ENCODE measurements around the gene SAMD14. TPM values are rescaled to one million over a fixed set of nuclear protein-coding genes. Genes with fewer than 3 reads are reported as not detected.

The SAMD14 gene
- total RNA-seq, 4 donors from 2014 or later: 0.39 TPM; not detected in 3

DNA sequence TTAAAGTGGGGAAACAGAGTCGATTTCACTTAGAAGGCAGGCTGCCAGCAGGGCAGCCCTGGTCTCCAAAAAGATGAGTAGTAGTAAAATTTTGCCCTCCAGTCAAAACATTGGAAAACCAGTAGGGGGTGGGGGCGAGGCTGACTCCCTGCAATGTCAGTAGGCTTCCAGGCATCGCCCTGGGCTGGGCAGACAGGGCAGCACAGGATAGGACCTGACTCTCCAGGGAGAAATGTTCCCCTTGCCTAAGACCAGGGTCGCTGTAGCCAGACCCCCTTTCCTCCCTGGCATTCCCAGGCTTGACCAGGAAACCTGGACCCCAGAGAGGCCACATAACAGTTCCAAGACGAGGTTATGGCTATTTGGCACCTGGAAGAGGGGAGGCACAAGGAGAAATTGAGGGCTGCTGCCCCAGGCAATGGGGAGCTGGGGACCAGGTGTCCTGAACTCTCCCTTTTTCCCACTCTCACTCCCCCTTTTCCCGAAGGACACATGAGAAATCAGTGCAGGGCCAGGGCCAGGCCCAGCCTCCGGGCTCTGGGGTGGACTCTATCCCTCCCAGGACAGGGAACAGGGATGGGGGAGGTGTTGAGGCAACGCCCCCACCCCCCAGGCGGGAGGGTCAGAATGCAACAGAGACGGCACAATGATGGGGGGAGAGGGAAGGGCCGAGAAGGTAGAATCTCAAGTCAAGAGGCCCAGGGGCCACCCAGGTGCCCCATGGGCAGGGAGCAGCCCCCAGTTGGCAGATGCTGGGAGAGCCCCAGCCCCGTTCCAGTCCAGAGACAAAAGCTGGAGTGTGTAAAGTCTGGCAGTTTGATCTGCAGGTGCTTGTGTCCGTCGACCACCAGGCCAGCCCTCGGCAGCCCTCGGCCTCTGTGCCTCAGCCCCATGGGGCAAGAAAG is 4.5 kb upstream of the SAMD14 start:
- DNase-seq (ENCODE audit: low spot score in 2 of 2): no peak
- intact Hi-C loops (cut with DNase I; ENCODE audit: low total_unique reads): no loop called here
- no peak for TF ChIP-seq POLR2A (IDR thresholded peaks at IDR 0.05)
- TF ChIP-seq, protein P1, sequence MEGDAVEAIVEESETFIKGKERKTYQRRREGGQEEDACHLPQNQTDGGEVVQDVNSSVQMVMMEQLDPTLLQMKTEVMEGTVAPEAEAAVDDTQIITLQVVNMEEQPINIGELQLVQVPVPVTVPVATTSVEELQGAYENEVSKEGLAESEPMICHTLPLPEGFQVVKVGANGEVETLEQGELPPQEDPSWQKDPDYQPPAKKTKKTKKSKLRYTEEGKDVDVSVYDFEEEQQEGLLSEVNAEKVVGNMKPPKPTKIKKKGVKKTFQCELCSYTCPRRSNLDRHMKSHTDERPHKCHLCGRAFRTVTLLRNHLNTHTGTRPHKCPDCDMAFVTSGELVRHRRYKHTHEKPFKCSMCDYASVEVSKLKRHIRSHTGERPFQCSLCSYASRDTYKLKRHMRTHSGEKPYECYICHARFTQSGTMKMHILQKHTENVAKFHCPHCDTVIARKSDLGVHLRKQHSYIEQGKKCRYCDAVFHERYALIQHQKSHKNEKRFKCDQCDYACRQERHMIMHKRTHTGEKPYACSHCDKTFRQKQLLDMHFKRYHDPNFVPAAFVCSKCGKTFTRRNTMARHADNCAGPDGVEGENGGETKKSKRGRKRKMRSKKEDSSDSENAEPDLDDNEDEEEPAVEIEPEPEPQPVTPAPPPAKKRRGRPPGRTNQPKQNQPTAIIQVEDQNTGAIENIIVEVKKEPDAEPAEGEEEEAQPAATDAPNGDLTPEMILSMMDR (IDR thresholded peaks at IDR 0.05): no peak
- 65 to 72% methylated on average over 16 of the region's 16 CpGs for WGBS, 2 donors
- no peak overlapping the region for H3K4me3 ChIP-seq (ENCODE audit: low read depth, poor library complexity, severe bottlenecking)

DNA sequence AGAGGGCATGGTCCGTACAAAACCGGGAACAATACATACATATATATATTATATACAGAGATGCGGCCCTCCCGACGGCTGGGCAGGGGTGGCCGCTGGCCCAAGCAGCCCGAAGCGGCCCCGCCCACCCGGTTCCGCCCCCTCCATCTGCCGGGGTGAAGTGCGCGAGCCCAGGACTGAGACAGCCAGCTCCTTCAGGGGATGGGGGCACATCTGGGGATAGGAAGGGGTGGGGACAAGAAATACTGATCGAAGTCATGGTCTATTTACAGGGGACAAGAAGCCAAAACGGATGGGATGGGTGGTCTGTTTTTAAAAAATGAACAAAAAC is 3.8 kb upstream of the SAMD14 start:
- H3K4me3 ChIP-seq (ENCODE audit: low read depth, poor library complexity, severe bottlenecking): no peak overlapping the region
- no peak for DNase-seq (ENCODE audit: low spot score in 2 of 2)
- intact Hi-C loops (cut with DNase I; ENCODE audit: low total_unique reads): no loop called here
- TF ChIP-seq, protein P1 (IDR thresholded peaks at IDR 0.05): no peak
- no peak for TF ChIP-seq POLR2A (IDR thresholded peaks at IDR 0.05)
- WGBS, 2 donors: 27 to 41% methylated on average over 16 of the region's 16 CpGs

- no peak for DNase-seq (ENCODE audit: low spot score in 2 of 2)
- no peak for TF ChIP-seq POLR2A (IDR thresholded peaks at IDR 0.05)
- TF ChIP-seq, protein P1 (IDR thresholded peaks at IDR 0.05): no peak
- WGBS, 2 donors: 43 to 59% methylated on average over 7 of the region's 7 CpGs
- no peak overlapping the region for H3K4me3 ChIP-seq (ENCODE audit: low read depth, poor library complexity, severe bottlenecking)
- intact Hi-C loops (cut with DNase I; ENCODE audit: low total_unique reads): no loop called here
Measured at GRCh38 chr17:50133028-50133768, 3.2 kb upstream of the SAMD14 start.

DNA sequence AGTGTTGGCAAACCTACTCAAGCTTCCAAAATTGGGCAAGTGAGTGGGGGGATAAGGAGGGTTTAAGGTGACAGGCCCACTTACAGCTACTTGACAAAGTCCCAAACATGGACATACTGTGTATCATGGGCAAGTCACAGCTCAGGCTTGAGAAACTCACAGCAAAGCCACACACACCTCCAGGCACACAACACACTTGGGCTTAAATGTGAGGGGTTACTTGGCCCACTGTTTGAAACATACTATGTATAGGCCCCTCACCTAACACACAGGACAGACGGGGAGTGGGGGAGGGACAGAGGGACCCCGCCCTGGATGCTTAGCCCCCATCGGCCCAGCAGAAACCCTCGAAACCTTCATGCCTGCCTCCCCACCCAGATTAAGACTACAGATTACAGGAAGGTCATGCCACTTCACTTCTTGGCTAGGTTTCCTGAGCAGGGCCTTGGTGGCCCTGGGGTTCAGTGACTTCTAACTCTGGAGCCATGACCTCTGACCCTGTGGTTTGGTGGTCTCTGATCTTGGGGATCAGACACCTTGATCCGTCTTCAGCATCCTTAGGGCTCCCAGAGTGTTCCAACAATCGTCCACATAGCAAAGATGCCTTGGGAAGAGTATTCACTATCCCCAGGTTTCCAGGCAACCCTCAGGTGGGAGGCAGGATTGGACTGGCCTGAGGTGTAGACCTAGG is 2.3 kb upstream of the SAMD14 start:
- 74 to 77% methylated on average over 4 to 6 of the region's 6 CpGs for WGBS, 2 donors
- H3K4me3 ChIP-seq (ENCODE audit: low read depth, poor library complexity, severe bottlenecking): no peak overlapping the region
- no peak for DNase-seq (ENCODE audit: low spot score in 2 of 2)
- intact Hi-C loops (cut with DNase I; ENCODE audit: low total_unique reads): no loop called here
- TF ChIP-seq, protein P1 (IDR thresholded peaks at IDR 0.05): no peak
- no peak for TF ChIP-seq POLR2A (IDR thresholded peaks at IDR 0.05)

- 55% methylated on average over 19 of the region's 19 CpGs for WGBS, 2 donors
- TF ChIP-seq, protein P1 (IDR thresholded peaks at IDR 0.05): no peak
- no peak for TF ChIP-seq POLR2A (IDR thresholded peaks at IDR 0.05)
- intact Hi-C loops (cut with DNase I; ENCODE audit: low total_unique reads): no loop called here
- no peak for DNase-seq (ENCODE audit: low spot score in 2 of 2)
- no peak overlapping the region for H3K4me3 ChIP-seq (ENCODE audit: low read depth, poor library complexity, severe bottlenecking)
Measured at GRCh38 chr17:50130559-50131305, 772 bp upstream of the SAMD14 start.

All from lower leg skin (tissue), 4 donors.